ENCODE data around the gene TMIGD3.

DNA sequence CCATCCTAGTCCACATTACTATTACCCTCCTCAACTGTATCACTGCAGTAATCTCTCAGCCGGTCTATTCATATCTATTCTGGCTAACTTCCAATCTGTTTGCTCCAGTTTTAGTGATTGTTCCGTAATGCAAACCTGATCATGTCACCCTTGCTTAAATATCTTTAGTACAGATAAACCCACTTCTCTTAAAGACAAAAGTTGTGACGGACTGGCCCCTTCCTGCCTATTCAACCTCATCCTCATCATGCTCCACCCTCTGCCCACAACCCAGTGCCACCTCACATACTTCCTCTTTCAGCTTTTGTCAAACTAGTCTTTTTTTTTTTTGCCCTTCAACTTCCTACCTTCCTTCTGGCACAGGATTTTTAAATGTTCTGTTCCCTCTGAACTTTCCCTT lies 32.4 kb downstream of the TMIGD3 start:
- TF ChIP-seq, protein P1, sequence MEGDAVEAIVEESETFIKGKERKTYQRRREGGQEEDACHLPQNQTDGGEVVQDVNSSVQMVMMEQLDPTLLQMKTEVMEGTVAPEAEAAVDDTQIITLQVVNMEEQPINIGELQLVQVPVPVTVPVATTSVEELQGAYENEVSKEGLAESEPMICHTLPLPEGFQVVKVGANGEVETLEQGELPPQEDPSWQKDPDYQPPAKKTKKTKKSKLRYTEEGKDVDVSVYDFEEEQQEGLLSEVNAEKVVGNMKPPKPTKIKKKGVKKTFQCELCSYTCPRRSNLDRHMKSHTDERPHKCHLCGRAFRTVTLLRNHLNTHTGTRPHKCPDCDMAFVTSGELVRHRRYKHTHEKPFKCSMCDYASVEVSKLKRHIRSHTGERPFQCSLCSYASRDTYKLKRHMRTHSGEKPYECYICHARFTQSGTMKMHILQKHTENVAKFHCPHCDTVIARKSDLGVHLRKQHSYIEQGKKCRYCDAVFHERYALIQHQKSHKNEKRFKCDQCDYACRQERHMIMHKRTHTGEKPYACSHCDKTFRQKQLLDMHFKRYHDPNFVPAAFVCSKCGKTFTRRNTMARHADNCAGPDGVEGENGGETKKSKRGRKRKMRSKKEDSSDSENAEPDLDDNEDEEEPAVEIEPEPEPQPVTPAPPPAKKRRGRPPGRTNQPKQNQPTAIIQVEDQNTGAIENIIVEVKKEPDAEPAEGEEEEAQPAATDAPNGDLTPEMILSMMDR (IDR thresholded peaks at IDR 0.05): no peak
- TF ChIP-seq POLR2A (IDR thresholded peaks at IDR 0.05): no peak

Data from prostate gland (tissue), 2 donors.